WTC11 (cell line): Measurements from ENCODE around the gene TMPRSS3. TPM values are rescaled to one million over a fixed set of nuclear protein-coding genes. Genes with fewer than 3 reads are reported as not detected.

Source experiments
- ATAC-seq: fragments of 200-7000 bp; cut with Tn5 transposase; 2 replicates; pipeline ENCODE4 v1.10.0; 2021; ENCODE audit warnings: mild to moderate bottlenecking, moderate library complexity
- CTCF ChIA-PET: fragments of 300-600 bp; sonication (Branson Sonifier 250); formaldehyde crosslinking; loops from one replicate; lab custom pipeline; 2021; ENCODE audit warnings: antibody characterized with exemption; lab: Charles Lee
- POLR2A ChIA-PET: fragments of 350-600 bp; sonication (Branson Sonifier 250); formaldehyde crosslinking; loops from one replicate; lab custom pipeline; 2021; ENCODE audit warnings: antibody characterized with exemption; lab: Charles Lee
- DNase-seq: peaks from one replicate; pipeline ENCODE4 v3.0.0; 2021; ENCODE audit warnings: low spot score
- H3K27ac Mint-ChIP-seq: 2 replicates; pipeline ENCODE4 v1.8.0; 2021; ENCODE audit warnings: mixed read lengths
- H3K27me3 Mint-ChIP-seq: 2 replicates; pipeline ENCODE4 v1.8.0; 2021; ENCODE audit warnings: low read depth, mild to moderate bottlenecking, moderate library complexity, mixed read lengths
- H3K36me3 Mint-ChIP-seq: 2 replicates; pipeline ENCODE4 v1.8.0; 2021; ENCODE audit warnings: mixed read lengths
- H3K4me1 Mint-ChIP-seq: 2 replicates; pipeline ENCODE4 v1.8.0; 2022; ENCODE audit warnings: mixed read lengths
- H3K4me3 Mint-ChIP-seq: 2 replicates; pipeline ENCODE4 v1.8.0; 2021; ENCODE audit warnings: mild to moderate bottlenecking, moderate library complexity, mixed read lengths
- H3K9me3 Mint-ChIP-seq: 2 replicates; pipeline ENCODE4 v1.8.0; 2021; ENCODE audit warnings: mixed read lengths
- CBFB ChIP-seq: sonication (generic); formaldehyde crosslinking; IDR thresholded peaks from 2 replicates; pipeline ENCODE4 v1.8.1; 2022; ENCODE audit warnings: mild to moderate bottlenecking, low read depth, missing genetic modification reagents
- CREB1 ChIP-seq: sonication (generic); formaldehyde crosslinking; IDR thresholded peaks from 2 replicates; pipeline ENCODE4 v1.8.0; 2023; ENCODE audit warnings: mild to moderate bottlenecking, missing genetic modification reagents
- FOXP4 ChIP-seq: sonication (generic); formaldehyde crosslinking; IDR thresholded peaks from 2 replicates; pipeline ENCODE4 v1.8.0; 2022; ENCODE audit warnings: mild to moderate bottlenecking, missing genetic modification reagents
- GRHL2 ChIP-seq: fragments of 250-450 bp; sonication (Bioruptor Pico); IDR thresholded peaks from 2 replicates; pipeline ENCODE4 v1.8.0; 2022; ENCODE audit warnings: mild to moderate bottlenecking, moderate library complexity; ENCODE audit not compliant: insufficient replicate concordance, severe bottlenecking
- GTF2I ChIP-seq: fragments of 250-450 bp; sonication (Bioruptor Pico); conservative IDR thresholded peaks from 2 replicates; pipeline ENCODE4 v1.4.0; 2021; ENCODE audit warnings: mild to moderate bottlenecking
- JUN ChIP-seq: sonication (generic); formaldehyde crosslinking; IDR thresholded peaks from 2 replicates; pipeline ENCODE4 v1.8.0; 2023; ENCODE audit warnings: mild to moderate bottlenecking, missing genetic modification reagents
- MYBL2 ChIP-seq: sonication (generic); formaldehyde crosslinking; IDR thresholded peaks from 2 replicates; pipeline ENCODE4 v1.8.1; 2023; ENCODE audit warnings: mild to moderate bottlenecking, moderate library complexity, missing genetic modification reagents
- PRDM15 ChIP-seq: sonication (generic); formaldehyde crosslinking; IDR thresholded peaks from 2 replicates; pipeline ENCODE4 v1.8.0; 2022; ENCODE audit warnings: missing genetic modification reagents
- RELA ChIP-seq: sonication (generic); formaldehyde crosslinking; IDR thresholded peaks from 2 replicates; pipeline ENCODE4 v1.8.1; 2022; ENCODE audit warnings: missing genetic modification reagents, mild to moderate bottlenecking, borderline replicate concordance
- RORB ChIP-seq: fragments of 250-450 bp; sonication (Bioruptor Pico); IDR thresholded peaks from 2 replicates; pipeline ENCODE4 v1.9.0; 2021; ENCODE audit warnings: mild to moderate bottlenecking
- SMAD3 ChIP-seq: sonication (generic); formaldehyde crosslinking; IDR thresholded peaks from 2 replicates; pipeline ENCODE4 v1.8.0; 2022; ENCODE audit warnings: missing genetic modification reagents, mild to moderate bottlenecking, borderline replicate concordance
- SOX15 ChIP-seq: fragments of 250-450 bp; sonication (Bioruptor Pico); IDR thresholded peaks from 2 replicates; pipeline ENCODE4 v1.9.0; 2021; ENCODE audit warnings: mild to moderate bottlenecking
- STAT6 ChIP-seq: sonication (generic); formaldehyde crosslinking; conservative IDR thresholded peaks from 2 replicates; pipeline ENCODE4 v1.8.1; 2023; ENCODE audit warnings: mild to moderate bottlenecking, low read depth, missing genetic modification reagents, moderate library complexity
- TCF7 ChIP-seq: sonication (generic); formaldehyde crosslinking; IDR thresholded peaks from 2 replicates; pipeline ENCODE4 v1.8.0; 2022; ENCODE audit warnings: mild to moderate bottlenecking, low read depth, missing genetic modification reagents, moderate library complexity
- USF2 ChIP-seq: sonication (generic); formaldehyde crosslinking; IDR thresholded peaks from 2 replicates; pipeline ENCODE4 v1.8.1; 2023; ENCODE audit warnings: mild to moderate bottlenecking, missing genetic modification reagents, moderate library complexity
- ZBTB43 ChIP-seq: sonication (generic); formaldehyde crosslinking; IDR thresholded peaks from 2 replicates; pipeline ENCODE4 v1.8.1; 2023; ENCODE audit warnings: mild to moderate bottlenecking, missing genetic modification reagents
- ZNF219 ChIP-seq: sonication (generic); formaldehyde crosslinking; IDR thresholded peaks from 2 replicates; pipeline ENCODE4 v1.8.0; 2023; ENCODE audit warnings: missing genetic modification reagents, mild to moderate bottlenecking, borderline replicate concordance
- ZNF423 ChIP-seq: fragments of 250-450 bp; sonication (Bioruptor Pico); IDR thresholded peaks from 2 replicates; pipeline ENCODE4 v2.1.2; 2022; ENCODE audit warnings: mild to moderate bottlenecking, moderate library complexity
- ZNF532 ChIP-seq: fragments of 250-450 bp; sonication (Bioruptor Pico); IDR thresholded peaks from 2 replicates; pipeline ENCODE4 v1.9.0; 2021; ENCODE audit warnings: mild to moderate bottlenecking, borderline replicate concordance
- ZNF671 ChIP-seq: fragments of 250-450 bp; sonication (Bioruptor Pico); IDR thresholded peaks from 2 replicates; pipeline ENCODE4 v1.8.0; 2021; ENCODE audit warnings: mild to moderate bottlenecking
- total RNA-seq: library from RNA; stranded (reverse); gene quantifications from 3 replicates; pipeline ENCODE4 v1.2.3, GENCODE V29; 2021

TMPRSS3 gene
- total RNA-seq, 1 experiment from 2014 or later, result 0.39 TPM

GRCh38 chr21:42351626-42352440 lies 44.0 kb downstream of the TMPRSS3 start (continued):
- TF ChIP-seq CREB1 (CRISPR knock-in tag), result no peak
- no peak for TF ChIP-seq PRDM15
- no peak for TF ChIP-seq FOXP4 (CRISPR knock-in tag)
- no peak for TF ChIP-seq STAT6 (CRISPR knock-in tag)
- no peak for TF ChIP-seq GRHL2 (CRISPR knock-in tag)
- no peak for TF ChIP-seq ZNF671 (CRISPR knock-in tag)
- TF ChIP-seq SOX15 (CRISPR knock-in tag), result no peak
- no peak for TF ChIP-seq RELA (CRISPR knock-in tag)
- no peak for TF ChIP-seq CBFB (CRISPR knock-in tag)

GRCh38 chr21:42350927-42351426 lies 44.9 kb downstream of the TMPRSS3 start, which contains the start of gene TFF2:
TFF2 (minus strand) TSS chr21:42350994; CDS start chr21:42350957, 37 bp downstream.
- Mint-ChIP-seq H3K27me3 (no peaks in the 10 kb centered on the region; the same call in 1 of the 2 replicates), H3K4me1 (no peaks in the 10 kb centered on the region), H3K27ac (no peak within 1 kb of the TSS), H3K9me3 (peaks cover 5% of the 10 kb centered on the region), H3K4me3 (no peak within 1 kb of the TSS), H3K36me3 (no peaks in the 10 kb centered on the region)
- ChIA-PET CTCF (interaction anchor here (2.0 kb wide), 1 partner anchor 13 kb away, joined by 9 read pairs; no protein-coding TSS in a partner anchor), POLR2A (no interaction called here)
- DNase-seq (no peak), ATAC-seq (no peak)
- TF ChIP-seq MYBL2 (CRISPR knock-in tag), result no peak
- no peak for TF ChIP-seq RORB (CRISPR knock-in tag)
- no peak for TF ChIP-seq TCF7 (CRISPR knock-in tag)
- TF ChIP-seq ZNF423 (CRISPR knock-in tag), result no peak
- TF ChIP-seq GRHL2 (CRISPR knock-in tag), result no peak
- no peak for TF ChIP-seq SMAD3 (CRISPR knock-in tag)
- no peak for TF ChIP-seq ZBTB43 (CRISPR knock-in tag)
- no peak for TF ChIP-seq CBFB (CRISPR knock-in tag)
- TF ChIP-seq GTF2I (CRISPR knock-in tag), result no peak
- no peak for TF ChIP-seq JUN (CRISPR knock-in tag)
- no peak for TF ChIP-seq ZNF671 (CRISPR knock-in tag)
- TF ChIP-seq ZNF532, result no peak
- TF ChIP-seq ZNF219 (CRISPR knock-in tag), result no peak
- no peak for TF ChIP-seq USF2 (CRISPR knock-in tag)
